Cortex of kidney (tissue), 1 donor: ENCODE data around the gene PRR15.

Source experiments
- DNase-seq: peaks from one replicate; lab custom pipeline; 2025; lab: John Stamatoyannopoulos, UW

The PRR15 gene

DNA sequence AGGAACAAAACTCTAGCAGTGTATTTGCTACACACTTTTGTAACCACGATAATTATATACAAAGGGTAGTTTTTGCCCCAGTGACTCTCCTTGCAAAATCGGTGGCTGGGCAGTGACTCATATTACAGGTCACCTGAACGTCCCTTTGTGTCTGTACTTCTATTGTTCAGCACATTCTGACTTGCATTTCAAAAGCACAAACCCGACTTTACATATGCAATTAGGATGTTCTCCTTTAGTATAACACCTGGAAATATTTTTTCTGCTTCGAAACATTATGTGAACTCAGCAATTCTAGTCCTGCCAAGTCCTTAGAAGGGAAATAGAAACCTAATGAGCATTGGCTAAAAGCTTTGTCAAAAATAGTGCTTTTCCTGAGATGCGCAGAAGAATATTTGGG is 6.0 kb downstream of the PRR15 start:
- DNase-seq, result no peak

DNA sequence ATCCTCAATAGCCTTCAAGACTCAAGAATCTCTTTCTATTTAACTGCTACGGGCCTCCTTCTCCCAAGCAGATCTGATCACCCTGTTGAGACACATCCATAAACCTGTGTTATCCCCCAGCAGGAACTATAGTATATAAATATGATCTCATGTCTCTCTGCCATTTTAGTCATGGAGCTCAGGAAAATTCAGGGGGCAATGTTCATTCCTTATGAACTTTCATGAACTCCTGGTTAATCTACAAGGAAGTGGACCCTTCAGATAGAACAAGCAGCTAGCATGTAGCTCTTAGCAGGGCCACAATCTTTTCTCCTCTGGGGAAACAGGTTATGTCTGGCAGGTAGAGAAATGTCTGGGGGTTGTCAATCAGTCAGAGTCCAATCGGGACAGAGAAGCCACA is 8.9 kb downstream of the PRR15 start:
- no peak for DNase-seq

DNA sequence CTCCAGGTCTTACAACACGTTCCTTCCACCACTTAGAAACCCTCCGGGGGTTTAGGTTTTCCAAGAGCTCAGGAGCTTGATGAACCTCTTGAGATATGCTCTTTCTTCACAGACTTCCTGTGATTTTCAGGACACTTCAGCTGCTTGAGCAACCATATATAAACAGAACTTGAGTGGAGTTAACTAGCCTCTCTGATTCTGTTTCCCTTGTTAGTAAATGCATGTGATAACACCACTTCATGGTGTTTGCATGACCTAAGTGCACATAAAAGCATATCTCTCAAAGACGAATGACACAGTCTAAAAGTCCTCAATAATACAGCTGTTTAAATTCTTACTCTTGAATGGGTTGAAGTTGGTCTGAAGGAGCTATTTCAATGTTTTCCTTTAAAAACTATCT is 9.9 kb downstream of the PRR15 start:
- DNase-seq, result no peak

DNA sequence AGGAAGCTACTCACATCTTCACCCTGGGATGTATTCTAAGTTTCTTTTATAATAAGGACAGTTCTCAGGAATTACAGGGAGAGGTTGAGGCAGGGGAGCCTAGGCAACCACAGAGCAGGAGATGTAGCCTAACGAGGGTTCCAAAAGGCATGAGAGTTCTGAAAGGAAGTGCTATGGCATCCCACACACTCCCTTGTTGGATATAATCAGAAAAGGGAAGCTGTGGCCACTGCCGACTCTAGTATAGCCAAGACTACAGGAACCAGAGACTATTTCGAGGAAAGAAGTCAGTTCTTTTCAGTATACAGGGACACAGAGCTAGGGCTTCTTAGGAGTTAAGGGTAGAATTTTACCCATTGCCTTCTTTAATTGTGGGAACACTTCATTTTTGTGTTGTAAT is 11.0 kb downstream of the PRR15 start:
- no peak for DNase-seq

DNA sequence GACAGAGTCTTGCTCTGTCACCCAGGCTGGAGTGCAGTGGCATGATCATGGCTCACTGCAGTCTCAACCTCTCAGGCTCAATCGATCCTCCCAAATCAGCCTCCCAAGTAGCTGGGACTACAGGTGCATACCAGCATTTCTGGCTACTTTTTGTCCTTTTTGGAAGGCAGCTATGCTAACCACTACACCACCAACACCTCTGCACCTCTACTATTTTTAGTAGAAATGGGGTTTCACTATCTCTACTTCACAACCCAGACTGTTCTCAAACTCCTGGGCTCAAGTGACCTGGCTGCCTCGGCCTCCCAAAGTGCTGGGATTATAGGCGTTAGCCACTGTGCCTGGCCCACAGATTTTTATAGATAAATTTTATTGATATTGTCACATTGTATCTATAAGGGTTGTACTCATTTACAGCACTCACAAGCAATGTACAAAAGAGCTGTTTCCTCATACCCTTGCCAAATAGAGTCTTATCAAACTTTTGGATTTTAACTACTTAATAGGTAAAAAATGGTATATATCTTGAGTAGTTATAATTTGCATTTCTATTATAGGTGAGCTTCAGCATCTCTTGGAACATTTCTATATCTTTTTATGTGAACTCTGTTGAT is 23.7 kb downstream of the PRR15 start:
- DNase-seq, result no peak

DNA sequence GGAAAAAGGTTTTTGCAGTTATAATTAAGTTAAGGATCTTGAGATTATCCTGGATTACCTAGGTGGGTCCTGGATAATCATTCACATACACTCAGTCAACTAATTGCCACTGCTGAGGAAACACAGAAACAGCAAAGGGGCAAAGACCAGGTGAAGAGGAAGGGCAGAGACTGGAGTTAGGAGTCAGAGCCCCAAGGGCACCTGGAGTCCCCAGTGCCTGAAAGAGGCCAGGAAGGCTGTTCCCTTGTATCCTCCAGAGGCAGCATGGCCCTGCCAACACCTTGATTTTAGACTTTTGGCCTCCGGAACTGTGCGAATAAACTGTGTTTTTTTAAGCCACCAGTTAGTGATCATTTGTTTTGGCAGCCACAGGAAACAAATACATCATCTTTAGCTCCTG is 24.6 kb downstream of the PRR15 start:
- no peak for DNase-seq

DNA sequence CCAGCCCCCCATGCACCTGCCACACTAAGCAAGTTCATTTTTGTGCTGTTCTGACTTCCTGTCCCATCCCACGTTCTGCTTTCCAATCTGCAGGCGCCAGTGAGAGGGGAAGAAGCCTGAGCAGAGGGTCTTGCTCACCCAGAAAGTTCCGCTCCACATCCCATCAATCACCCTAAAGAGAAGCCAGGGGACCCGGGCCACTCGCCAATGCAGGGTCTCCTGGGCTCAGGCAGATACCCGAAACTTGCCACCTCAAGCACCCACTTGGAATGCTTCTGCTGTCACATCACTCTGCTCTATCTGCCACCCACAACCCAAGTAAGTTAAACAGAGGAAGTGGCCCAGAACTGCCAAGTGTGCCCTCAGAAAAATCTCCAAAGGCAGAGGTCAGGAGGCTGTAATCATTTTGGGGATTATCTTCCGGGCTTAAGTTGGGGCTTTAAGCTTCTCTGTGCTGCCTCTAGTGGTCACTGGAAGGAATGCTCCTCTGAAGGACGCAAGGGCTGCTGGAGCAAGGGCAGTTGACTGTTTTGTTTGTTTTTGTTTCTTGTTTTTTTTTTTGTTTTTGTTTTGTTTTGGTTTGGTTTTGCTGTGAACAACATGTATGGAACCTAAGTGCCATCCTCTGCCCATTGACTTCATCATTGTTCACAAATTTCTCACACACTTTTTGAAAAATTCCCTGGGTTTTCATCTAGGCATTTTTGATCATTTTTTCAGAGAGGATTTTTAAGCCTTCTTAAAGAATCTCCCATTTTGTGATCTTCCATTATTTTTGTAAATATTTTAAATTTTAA is 25.5 kb downstream of the PRR15 start:
- no peak for DNase-seq

DNA sequence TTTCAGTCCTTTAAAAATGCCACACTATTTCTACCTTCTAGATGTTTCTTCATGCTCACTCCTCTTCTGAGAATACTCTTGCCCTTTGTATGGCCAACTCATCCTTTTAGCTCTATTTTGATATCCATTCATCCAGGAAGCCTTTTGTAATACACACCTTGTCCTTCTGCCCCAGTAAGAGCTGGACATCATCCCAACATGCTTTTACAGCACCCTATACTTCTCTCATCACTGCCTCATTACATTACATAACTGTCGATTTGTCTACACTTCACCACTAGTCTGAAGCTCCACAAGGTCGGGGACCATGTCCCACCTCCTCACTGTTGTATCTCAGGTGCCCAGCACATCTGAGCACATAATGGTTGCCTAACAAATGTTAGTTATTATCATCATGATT is 29.2 kb downstream of the PRR15 start:
- DNase-seq, result no peak

DNA sequence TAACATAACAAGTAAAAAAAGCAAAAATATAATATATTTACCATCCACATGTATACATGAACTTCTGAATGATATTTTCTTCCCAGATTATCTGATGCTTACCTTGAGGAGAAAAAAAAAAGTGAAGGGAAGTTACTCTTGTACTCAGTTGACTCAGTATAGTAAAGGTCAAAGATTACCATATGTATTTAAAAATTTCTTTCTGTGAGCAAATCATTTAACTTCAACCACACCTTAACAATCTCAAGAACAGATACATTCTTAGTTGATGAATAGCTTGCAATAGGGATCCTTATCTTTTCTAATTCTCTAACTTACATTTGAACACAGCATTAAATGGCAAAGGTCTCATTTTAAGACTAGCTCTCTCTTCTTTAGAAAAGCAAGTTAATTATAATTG is 29.8 kb downstream of the PRR15 start:
- no peak for DNase-seq

DNA sequence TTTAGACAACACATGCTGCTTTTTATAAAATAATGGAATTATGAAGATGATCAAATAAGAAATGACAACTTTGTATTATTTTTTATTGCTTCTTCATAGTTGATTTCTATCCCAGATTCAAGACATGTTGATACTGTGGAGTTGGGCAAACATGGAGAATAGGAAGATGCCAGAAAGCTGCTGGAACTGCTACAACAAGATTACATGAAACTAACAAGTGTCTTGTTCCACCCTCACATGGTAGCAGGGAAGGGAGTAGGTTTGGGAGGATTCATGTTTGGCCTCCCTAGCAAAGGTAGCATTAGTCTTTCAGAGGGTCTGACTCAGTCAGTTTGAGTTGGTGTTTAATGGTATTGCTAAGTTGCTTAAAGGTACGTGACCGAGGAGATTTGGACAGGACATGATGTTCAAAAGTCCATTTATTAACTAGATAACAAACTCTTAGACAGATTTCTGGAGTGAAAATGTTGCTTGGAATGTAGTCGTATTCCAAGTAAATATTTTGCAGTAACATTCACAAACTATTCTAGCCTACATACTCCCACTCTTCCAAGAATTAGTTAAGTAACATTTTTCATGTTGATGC is 33.1 kb downstream of the PRR15 start:
- no peak for DNase-seq

DNA sequence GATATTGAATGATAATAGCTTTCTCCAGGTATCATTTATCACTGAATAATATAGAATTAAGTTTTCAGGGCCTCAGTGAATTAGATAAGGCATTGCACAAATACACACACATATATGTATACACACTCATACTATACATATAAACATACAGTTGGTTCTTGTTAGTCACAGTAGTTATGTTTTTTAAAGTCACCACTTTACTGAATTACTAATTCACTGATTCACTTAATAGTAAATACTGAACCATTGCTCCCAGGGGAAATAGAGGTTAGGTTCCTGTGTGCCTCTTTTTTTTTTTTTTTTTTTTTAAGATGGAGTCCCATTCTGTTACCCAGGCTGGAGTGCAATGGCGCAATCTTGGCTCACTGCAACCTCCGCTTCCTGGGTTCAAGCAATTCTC is 33.6 kb downstream of the PRR15 start:
- no peak for DNase-seq

DNA sequence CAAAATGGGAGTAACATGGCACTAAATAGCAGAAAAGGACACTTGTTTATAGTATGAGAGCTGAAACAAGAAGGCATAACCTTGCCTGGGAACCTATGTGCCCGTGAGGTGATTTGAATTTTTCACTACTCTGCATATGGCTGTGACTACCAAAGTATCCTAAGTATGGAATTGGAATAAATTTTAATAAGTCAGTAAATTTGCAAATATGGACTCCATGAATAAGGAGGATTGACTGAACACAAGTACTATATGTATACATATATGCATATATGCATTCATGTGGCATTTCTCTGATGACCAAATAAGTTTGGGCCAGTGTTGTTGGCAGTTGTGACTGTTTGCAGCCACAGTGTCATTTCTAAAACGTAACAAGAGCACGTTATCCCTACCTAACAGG is 34.5 kb downstream of the PRR15 start:
- no peak for DNase-seq

DNA sequence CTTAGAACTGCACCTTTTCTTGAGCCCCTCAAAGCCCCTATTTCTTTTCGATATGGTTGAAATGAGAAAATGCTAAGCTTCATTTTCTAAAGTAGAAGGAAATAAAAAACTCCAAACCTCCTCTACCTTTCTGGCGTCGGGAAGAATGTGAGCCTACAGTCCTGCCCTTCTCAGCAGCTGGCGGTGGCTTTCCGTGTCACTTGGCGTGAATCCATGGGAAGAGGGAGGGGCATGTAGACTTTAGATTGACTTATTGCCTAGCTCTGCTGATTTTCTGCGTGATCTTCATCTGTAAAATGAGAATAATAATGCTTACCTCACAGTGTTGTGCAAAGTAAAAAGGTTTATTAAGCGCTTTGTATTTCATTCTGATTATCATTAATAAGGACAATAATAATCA is 35.0 kb downstream of the PRR15 start:
- DNase-seq, result no peak

DNA sequence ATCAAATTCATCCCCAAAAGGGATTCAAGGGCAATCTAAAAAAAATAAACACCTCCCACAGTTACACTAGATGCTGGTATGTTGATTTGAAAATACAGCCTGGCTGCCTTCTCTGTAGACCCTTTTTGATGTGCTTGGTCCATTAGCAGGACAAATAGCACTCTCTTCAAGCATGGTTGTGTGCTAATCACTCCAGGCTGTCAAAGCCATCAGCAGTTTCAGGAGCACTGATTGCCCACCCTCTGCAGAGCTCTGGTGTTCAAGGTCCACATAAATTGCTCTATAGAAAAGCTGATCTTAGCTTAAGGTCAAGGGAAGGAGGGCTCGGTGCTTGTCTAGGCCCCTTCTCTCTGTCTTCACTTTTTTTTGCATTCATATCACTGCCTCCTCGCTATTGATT is 35.4 kb downstream of the PRR15 start:
- no peak for DNase-seq

DNA sequence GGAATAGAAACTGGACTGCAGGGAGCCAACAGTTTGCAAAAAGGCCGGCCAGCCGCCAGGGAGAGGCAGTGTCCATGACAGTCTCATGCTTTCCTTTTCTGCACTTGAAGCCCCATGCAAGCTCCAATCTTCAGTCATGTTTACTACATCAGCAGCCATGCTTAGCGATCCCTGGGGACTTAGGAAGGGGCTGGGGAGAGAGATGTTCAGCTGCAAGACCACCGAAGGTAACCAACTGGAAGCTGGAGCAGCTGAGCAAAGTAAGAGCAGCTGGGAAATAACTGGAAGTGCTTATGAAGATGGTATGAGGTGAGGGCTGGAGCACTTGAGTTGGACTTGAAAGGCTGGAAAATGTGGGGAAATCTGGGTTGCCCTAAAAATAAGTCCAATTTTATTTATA is 37.0 kb downstream of the PRR15 start:
- no peak for DNase-seq

DNA sequence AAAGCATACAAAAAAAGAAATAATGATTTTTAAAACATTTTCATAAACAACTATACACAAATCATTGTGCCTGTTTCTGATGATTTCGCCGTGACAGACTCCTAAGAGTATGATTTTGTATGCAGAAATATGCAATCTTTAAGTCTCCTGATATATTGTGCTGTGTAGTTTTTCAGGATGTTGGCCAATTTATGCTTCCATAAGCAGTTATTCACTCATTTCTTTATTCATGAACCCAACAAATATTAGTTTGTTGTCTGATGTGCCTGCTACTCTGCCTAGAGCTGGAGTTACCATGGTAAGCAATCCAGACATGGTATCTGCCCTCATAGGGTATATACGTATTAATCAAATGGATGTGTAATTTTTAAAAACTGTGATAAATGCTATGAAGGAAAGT is 40.4 kb downstream of the PRR15 start:
- DNase-seq, result no peak

DNA sequence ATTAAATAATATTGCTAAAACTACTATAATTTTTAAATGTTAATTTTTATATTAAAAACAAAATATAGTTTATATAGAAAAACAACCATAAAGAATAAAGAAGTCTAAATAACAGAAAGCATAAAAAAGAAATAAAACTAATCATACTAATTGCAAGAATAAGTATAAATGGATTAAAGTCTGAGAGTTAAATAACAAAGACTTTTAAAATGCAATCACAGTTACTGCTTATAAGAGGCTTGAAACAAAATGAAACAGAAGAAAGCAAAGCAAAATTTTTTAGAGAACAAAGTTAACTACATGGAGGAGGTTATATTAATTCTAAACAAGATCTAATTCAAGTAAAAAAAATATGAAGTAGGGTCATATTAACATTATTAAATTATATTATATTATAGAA is 41.1 kb downstream of the PRR15 start:
- DNase-seq, result no peak

DNA sequence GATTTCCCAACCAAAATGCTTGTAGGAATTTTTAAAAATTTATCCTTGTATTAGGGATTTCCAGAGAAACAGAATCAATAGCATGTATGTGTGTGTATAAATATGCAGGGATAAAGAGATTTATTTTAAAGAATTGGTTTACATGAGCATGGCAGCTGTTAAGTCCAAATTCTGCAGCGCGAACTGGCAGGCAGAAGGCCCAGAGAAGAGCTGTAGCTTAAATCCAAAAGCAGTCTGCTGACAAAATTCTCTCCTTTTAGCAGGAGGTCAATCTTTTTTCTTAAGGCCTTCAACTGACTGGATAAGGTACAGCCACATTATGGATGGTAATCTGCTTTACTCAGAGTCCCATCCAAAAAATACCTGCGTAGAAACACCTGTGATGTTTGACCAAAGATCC is 42.0 kb downstream of the PRR15 start:
- no peak for DNase-seq

DNA sequence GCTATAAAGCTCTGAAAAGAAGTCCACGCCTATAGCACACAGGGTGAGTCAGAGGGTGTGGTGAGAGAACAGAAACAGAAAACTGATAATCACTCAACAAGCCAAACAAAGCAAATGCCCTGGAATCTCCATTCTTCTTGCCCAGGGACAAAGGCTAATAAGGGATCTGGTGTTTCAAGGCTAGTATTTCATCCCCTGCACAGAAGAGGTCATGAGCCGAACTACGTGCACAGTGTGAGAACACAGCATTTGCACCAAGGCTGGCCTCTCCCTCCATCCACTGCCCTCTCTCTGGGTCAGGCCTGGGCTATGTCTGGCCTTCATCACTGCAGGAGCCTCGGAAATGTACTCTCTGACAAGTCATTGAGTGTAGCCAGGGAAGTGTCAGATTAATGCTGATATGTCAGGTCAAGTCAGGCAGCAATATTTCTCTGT is 42.7 kb downstream of the PRR15 start:
- DNase-seq, result no peak

DNA sequence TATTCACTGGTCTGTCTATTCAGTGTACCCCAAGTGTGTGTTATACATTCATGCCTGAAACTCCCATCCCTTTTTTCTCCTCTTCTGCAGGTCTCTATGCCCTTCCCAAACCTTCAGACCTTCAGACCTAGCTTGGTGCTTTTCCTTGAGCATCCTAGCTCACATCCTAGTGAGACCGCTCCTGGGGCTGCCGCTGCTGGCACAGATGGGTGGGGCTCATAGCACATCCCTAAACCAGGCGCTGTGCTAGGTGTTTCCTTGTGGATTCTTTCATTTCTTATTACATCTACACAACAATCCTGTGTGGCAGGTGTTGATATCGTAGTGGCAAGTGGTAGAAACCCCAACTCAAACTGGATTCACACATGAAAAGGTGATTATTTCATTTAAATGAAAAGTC is 43.2 kb downstream of the PRR15 start:
- DNase-seq, result no peak

DNA sequence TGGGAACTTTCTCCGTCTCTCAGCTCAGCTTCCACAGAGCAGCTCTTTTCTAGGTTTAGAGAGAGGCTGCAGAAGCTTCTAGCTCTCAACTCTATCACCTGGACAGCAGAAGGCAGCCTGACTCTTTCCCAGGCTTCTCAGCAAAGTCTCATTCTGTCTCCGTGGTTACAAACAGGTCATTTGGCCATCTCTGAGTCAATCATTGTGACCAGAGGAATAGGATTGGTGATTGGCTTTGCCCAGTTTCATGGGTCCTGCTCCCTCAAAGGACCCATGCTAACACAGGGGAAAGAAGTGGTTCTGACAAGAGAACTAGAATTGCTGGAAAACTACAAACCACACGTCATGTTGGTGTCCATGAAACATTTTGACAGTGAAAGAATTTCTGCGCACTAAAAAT is 43.6 kb downstream of the PRR15 start:
- DNase-seq, result no peak

DNA sequence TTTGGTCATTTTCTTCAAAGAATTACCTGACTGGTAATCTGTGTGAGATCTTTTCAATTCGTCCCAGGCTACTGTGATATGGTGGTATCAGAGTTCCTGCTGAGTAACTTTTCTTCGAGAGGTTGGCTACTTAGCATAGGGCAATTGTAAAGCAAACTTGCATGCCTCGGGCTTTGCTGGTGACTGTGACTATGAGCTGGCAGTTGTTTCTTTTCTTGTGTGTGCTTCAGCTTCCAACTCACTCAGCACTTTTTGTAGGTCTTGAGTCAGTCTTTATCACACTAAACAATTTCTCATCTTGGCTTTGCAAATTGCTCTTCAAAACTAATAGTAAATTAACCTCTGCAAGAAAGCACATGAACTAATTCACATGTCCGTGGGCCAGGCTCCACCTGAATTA is 44.3 kb downstream of the PRR15 start:
- no peak for DNase-seq

DNA sequence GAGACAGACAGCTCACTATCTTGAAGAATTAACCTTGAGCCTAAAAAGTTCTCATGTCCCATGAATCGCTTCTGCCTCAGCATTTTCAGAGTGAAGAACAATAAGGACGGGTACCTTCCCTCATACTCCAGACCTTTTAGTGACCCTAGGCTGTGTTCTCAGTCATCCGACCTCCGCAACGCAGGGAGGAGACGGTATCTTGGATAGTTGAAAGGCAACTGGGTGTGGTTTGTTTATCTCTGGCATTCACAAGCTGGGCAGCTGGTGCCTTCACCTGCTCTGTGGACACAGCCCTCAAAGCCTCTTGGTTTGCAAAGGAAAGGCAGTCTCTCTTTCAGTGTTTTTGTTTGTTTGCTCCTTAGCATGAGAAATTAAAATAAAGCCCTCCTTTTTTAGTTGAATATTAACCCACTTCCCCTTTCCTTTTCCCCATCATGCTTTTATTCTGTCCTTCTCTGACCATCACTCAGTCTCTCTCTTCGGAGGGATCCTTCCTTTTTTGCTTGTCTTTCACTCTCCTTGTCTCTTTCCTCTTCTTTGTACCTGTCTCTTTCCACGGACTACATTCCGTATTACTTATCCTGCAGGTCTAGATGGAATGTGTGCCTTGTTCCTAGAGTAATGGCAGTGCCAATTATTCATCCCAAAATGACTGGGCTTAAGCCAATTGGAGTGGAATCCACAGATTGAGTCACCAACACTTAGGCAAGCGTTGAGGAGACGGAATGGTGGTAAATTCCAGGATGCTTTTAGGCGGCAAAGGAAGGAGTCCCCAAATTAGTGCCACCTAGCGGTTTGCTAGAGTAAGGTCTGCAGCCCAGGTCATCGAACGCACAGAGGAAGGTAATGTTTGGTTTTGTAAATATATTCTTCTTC is 45.8 kb downstream of the PRR15 start:
- DNase-seq, result no peak
